Smooth muscle cell (in vitro differentiated cells): ENCODE measurements around the gene BRMS1L. TPM values are rescaled to one million over a fixed set of nuclear protein-coding genes. Genes with fewer than 3 reads are reported as not detected.

Experiments
- DNase-seq: peaks from one replicate; lab custom pipeline; 2025; ENCODE audit not compliant: unreplicated experiment; lab: John Stamatoyannopoulos, UW
- H2AFZ ChIP-seq: fragments of 200-600 bp; sonication (generic); 2 replicates; pipeline ENCODE4 v1.6.0; 2016; ENCODE audit warnings: antibody characterized with exemption, low read depth, mild to moderate bottlenecking
- H3F3A ChIP-seq: fragments of 200-600 bp; sonication (generic); 2 replicates; pipeline ENCODE4 v1.6.0; 2017; ENCODE audit warnings: antibody characterized with exemption, low read depth
- H3K27ac ChIP-seq: fragments of 200-600 bp; sonication (generic); 2 replicates; pipeline ENCODE4 v1.5.1; 2016; ENCODE audit warnings: low read depth, mild to moderate bottlenecking
- H3K27me3 ChIP-seq: fragments of 200-600 bp; sonication (generic); 2 replicates; pipeline ENCODE4 v1.6.1; 2016; ENCODE audit warnings: low read depth, mild to moderate bottlenecking
- H3K36me3 ChIP-seq: fragments of 200-600 bp; sonication (generic); 2 replicates; pipeline ENCODE4 v1.5.1; 2016; ENCODE audit warnings: low read depth
- H3K4me1 ChIP-seq: fragments of 200-600 bp; sonication (generic); 2 replicates; pipeline ENCODE4 v1.5.1; 2016; ENCODE audit warnings: low read depth
- H3K4me2 ChIP-seq: fragments of 200-600 bp; sonication (generic); 2 replicates; pipeline ENCODE4 v1.6.0; 2016; ENCODE audit warnings: mild to moderate bottlenecking
- H3K4me3 ChIP-seq: fragments of 200-600 bp; sonication (generic); 2 replicates; pipeline ENCODE4 v1.5.1; 2016; ENCODE audit warnings: mild to moderate bottlenecking
- H3K79me2 ChIP-seq: fragments of 200-600 bp; sonication (generic); 2 replicates; pipeline ENCODE4 v1.6.0; 2016; ENCODE audit warnings: low read depth, mild to moderate bottlenecking
- H3K9ac ChIP-seq: fragments of 200-600 bp; sonication (generic); 2 replicates; pipeline ENCODE4 v1.6.0; 2016; ENCODE audit warnings: low read depth
- H3K9me3 ChIP-seq: fragments of 200-600 bp; sonication (generic); replicated peaks from 2 replicates; pipeline ENCODE4 v1.5.1; 2016; ENCODE audit warnings: low read depth
- H4K20me1 ChIP-seq: fragments of 200-600 bp; sonication (generic); 2 replicates; pipeline ENCODE4 v1.6.0; 2016; ENCODE audit warnings: low read depth
- WGBS: methylation state at CpG from one replicate; pipeline ENCODE4 v1.1.7; 2016; ENCODE audit warnings: low lambda C conversion rate; 5-methylcytosine and 5-hydroxymethylcytosine counted together
- polyA plus RNA-seq: library from polyadenylated mRNA; unstranded; fragments of >200 nt; fragmentation: Nextera tagmentation; extraction: Ambion mirVana; gene quantifications from 2 replicates; pipeline ENCODE4 v1.2.1, GENCODE V29; 2016
- total RNA-seq: library from RNA; depleted of rRNA; stranded (reverse); fragments of >200 nt; gene quantifications from 2 replicates; pipeline ENCODE4 v1.2.3, GENCODE V29; 2014
- TF ChIP-seq, protein P1 (sequence below): fragments of 200-600 bp; sonication (generic); IDR thresholded peaks from 2 replicates; pipeline ENCODE4 v1.5.1; 2017; ENCODE audit warnings: borderline replicate concordance, mild to moderate bottlenecking, antibody characterized with exemption; ENCODE audit not compliant: insufficient read depth, poor library complexity, severe bottlenecking

Gene BRMS1L
- total and polyA plus RNA-seq, 2 experiments from 2014 or later = 8.8 to 13.4 TPM

DNA sequence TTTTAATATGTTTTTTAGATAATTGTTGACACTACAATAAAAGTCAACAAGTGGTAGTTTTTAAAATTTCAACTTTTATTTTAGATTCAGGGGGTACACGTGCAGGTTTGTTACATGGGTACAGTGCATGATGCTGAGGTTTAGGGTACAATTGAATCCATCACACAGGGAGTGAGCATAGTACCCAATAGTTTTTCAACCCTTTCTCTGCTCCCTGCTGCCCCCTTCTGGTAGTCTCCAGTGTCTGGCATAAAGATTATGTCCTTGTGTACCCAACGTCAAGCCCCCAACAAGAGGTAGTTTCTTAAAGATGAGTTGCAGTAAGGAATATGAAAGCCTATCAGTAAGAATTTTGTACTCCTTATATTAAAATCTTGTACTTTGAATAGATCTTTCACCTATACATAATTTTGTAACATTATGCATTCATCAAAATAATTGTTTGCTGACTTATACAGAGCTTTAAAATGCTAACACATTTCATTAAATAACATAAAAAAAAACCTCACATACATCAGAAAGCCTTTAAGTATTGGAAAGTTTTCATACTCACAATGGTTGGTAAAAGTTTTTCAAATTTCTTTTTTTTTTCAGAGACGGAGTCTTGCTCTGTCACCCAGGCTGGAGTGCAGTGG, 11.7 kb upstream of the BRMS1L start:
- 41% methylated on average over 3 of the region's 3 CpGs for WGBS
- H3K36me3 ChIP-seq = no peaks in the 10 kb centered on the region

GRCh38 chr14:35818346-35819115, 7.6 kb upstream of the BRMS1L start:
- Histone ChIP-seq H3K4me1 (no peaks in the 10 kb centered on the region), H3K9me3 (no peaks in the 10 kb centered on the region), H3F3A (no peaks in the 10 kb centered on the region), H3K4me2 (no peak overlapping the region), H4K20me1 (no peaks in the 10 kb centered on the region), H3K79me2 (no peaks in the 10 kb centered on the region), H3K9ac (no peak overlapping the region), H3K36me3 (no peaks in the 10 kb centered on the region), H3K4me3 (no peak overlapping the region), H2AFZ (no peak overlapping the region), H3K27me3 (no peaks in the 10 kb centered on the region), H3K27ac (no peak overlapping the region)
- TF ChIP-seq, protein P1, sequence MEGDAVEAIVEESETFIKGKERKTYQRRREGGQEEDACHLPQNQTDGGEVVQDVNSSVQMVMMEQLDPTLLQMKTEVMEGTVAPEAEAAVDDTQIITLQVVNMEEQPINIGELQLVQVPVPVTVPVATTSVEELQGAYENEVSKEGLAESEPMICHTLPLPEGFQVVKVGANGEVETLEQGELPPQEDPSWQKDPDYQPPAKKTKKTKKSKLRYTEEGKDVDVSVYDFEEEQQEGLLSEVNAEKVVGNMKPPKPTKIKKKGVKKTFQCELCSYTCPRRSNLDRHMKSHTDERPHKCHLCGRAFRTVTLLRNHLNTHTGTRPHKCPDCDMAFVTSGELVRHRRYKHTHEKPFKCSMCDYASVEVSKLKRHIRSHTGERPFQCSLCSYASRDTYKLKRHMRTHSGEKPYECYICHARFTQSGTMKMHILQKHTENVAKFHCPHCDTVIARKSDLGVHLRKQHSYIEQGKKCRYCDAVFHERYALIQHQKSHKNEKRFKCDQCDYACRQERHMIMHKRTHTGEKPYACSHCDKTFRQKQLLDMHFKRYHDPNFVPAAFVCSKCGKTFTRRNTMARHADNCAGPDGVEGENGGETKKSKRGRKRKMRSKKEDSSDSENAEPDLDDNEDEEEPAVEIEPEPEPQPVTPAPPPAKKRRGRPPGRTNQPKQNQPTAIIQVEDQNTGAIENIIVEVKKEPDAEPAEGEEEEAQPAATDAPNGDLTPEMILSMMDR = peak; percentile 43
- DNase-seq = no peak
- WGBS = 75% methylated on average over 13 of the region's 13 CpGs

More for the DNA sequence above, 11.7 kb upstream of the BRMS1L start:
- no peaks in the 10 kb centered on the region for H4K20me1 ChIP-seq
- H3K79me2 ChIP-seq = no peaks in the 10 kb centered on the region
- H3F3A ChIP-seq = no peaks in the 10 kb centered on the region
- H3K4me1 ChIP-seq = no peaks in the 10 kb centered on the region
- no peak overlapping the region for H2AFZ ChIP-seq
- no peak overlapping the region for H3K4me3 ChIP-seq
- H3K27me3 ChIP-seq = no peaks in the 10 kb centered on the region
- TF ChIP-seq, protein P1 = peak; percentile 68
- no peak overlapping the region for H3K4me2 ChIP-seq
- no peak for DNase-seq
- no peaks in the 10 kb centered on the region for H3K9me3 ChIP-seq
- no peak overlapping the region for H3K9ac ChIP-seq
- H3K27ac ChIP-seq = no peak overlapping the region

GRCh38 chr14:35819591-35820540, 6.3 kb upstream of the BRMS1L start:
- no peaks in the 10 kb centered on the region for H3K27me3 ChIP-seq
- H3F3A ChIP-seq = no peaks in the 10 kb centered on the region
- H3K9ac ChIP-seq = no peak overlapping the region
- no peaks in the 10 kb centered on the region for H3K79me2 ChIP-seq
- TF ChIP-seq, protein P1 = no peak
- no peak overlapping the region for H3K4me3 ChIP-seq
- 94% methylated on average over 32 of the region's 32 CpGs for WGBS
- no peak overlapping the region for H3K27ac ChIP-seq
- no peaks in the 10 kb centered on the region for H3K4me1 ChIP-seq
- H2AFZ ChIP-seq = no peak overlapping the region
- no peaks in the 10 kb centered on the region for H4K20me1 ChIP-seq
- no peaks in the 10 kb centered on the region for H3K36me3 ChIP-seq
- no peak for DNase-seq
- H3K9me3 ChIP-seq = no peaks in the 10 kb centered on the region
- H3K4me2 ChIP-seq = no peak overlapping the region
